Thyroid gland (tissue), 4 donors: ENCODE data around the gene PRPS1.

Source experiments
- POLR2A ChIP-seq, 2 donors: fragments of 450-650 bp; IDR thresholded peaks; one replicate each; pipeline ENCODE4 v1.6.1; 2017; ENCODE audit warnings: antibody characterized with exemption in 2 of 2, mild to moderate bottlenecking in 2 of 2, moderate library complexity in 1 of 2
- TF ChIP-seq, protein P1 (sequence below), 6 experiments: fragments of 200-600 bp in 3 of 6; fragments of 450-650 bp in 3 of 6; sonication (generic) in 3 of 6; IDR thresholded peaks; one replicate each; pipeline ENCODE4 v1.5.1; 2016 to 2019; ENCODE audit warnings: antibody characterized with exemption in 6 of 6, mild to moderate bottlenecking in 2 of 6, inconsistent platforms in 1 of 6, moderate library complexity in 1 of 6

DNA sequence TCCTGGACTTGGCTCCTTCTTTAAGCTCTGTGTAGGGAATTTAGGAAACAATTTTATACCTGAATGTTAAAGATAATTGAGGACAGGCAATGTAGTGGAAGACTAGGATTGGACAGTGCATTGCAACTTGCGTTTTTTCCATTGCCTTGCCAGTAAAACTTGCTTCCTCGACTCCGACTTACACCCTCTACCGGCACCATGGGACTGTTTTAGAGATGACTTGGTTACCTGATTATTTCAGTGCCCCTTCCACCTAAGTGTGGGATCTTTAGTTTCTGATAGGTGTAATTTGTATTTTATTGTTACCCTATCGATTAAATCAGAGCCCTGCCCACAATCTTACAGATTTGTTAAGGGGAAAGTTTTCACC, 1.2 kb downstream of the PRPS1 start:
- TF ChIP-seq, protein P1, sequence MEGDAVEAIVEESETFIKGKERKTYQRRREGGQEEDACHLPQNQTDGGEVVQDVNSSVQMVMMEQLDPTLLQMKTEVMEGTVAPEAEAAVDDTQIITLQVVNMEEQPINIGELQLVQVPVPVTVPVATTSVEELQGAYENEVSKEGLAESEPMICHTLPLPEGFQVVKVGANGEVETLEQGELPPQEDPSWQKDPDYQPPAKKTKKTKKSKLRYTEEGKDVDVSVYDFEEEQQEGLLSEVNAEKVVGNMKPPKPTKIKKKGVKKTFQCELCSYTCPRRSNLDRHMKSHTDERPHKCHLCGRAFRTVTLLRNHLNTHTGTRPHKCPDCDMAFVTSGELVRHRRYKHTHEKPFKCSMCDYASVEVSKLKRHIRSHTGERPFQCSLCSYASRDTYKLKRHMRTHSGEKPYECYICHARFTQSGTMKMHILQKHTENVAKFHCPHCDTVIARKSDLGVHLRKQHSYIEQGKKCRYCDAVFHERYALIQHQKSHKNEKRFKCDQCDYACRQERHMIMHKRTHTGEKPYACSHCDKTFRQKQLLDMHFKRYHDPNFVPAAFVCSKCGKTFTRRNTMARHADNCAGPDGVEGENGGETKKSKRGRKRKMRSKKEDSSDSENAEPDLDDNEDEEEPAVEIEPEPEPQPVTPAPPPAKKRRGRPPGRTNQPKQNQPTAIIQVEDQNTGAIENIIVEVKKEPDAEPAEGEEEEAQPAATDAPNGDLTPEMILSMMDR (IDR thresholded peaks at IDR 0.05), result peak in 2 of 6 experiments; percentile 17 to 24
- TF ChIP-seq POLR2A (IDR thresholded peaks at IDR 0.05), result no peak
